HEK293 (cell line): Measurements from ENCODE around the gene EYA2.

Experiments
- CTCF ChIA-PET: fragments of 350-600 bp; formaldehyde crosslinking; extraction: SDS; loops from one replicate; lab custom pipeline; 2021; ENCODE audit warnings: antibody characterized with exemption; lab: Yijun Ruan, JAX
- POLR2A ChIA-PET: fragments of 300-600 bp; formaldehyde crosslinking; extraction: SDS; loops from one replicate; lab custom pipeline; 2020; ENCODE audit warnings: antibody characterized with exemption, inconsistent platforms; lab: Yijun Ruan, JAX
- H3K27ac ChIP-seq: fragments of 200-500 bp; sonication (Bioruptor generic); 2 replicates; pipeline ENCODE4 v1.5.1; 2014; ENCODE audit warnings: low read depth, low read length, control low read depth, inconsistent platforms; ENCODE audit errors: extremely low read depth
- H3K36me3 ChIP-seq, 2 experiments: fragments of 200-500 bp in 1 of 2; sonication (Bioruptor generic) in 1 of 2; 1 replicate in 1 of 2; 2 replicates in 1 of 2; pipeline ENCODE4 v1.5.1; 2014 to 2017; ENCODE audit warnings: inconsistent platforms in 2 of 2, low read length in 2 of 2; ENCODE audit not compliant: control insufficient read depth in 2 of 2, insufficient read depth in 1 of 2
- H3K4me1 ChIP-seq: fragments of 200-500 bp; sonication (Bioruptor generic); 2 replicates; pipeline ENCODE4 v1.5.1; 2014; ENCODE audit warnings: mild to moderate bottlenecking, low read length, inconsistent platforms; ENCODE audit not compliant: control insufficient read depth, insufficient read depth
- H3K4me3 ChIP-seq: 2 replicates; pipeline ENCODE4 v1.5.1; 2011; ENCODE audit warnings: low read depth, mild to moderate bottlenecking, control low read depth, low read length, moderate library complexity
- H3K9me3 ChIP-seq: fragments of 200-500 bp; sonication (Bioruptor generic); 2 replicates; pipeline ENCODE4 v1.5.1; 2014; ENCODE audit warnings: low read depth, low read length, inconsistent platforms; ENCODE audit not compliant: control insufficient read depth, insufficient read depth
- IKZF3 ChIP-seq: fragments of 450-650 bp; IDR thresholded peaks from 2 replicates; pipeline ENCODE4 v1.5.0; 2018; ENCODE audit warnings: missing biosample characterization, mild to moderate bottlenecking, missing genetic modification characterization, moderate library complexity
- MZF1 ChIP-seq: fragments of 450-650 bp; formaldehyde crosslinking; IDR thresholded peaks from 2 replicates; pipeline ENCODE4 v1.5.1; 2017; ENCODE audit warnings: missing biosample characterization, missing genetic modification characterization, borderline replicate concordance
- OVOL3 ChIP-seq: fragments of 450-650 bp; formaldehyde crosslinking; IDR thresholded peaks from 2 replicates; pipeline ENCODE4 v1.5.1; 2016; ENCODE audit warnings: missing biosample characterization, missing genetic modification characterization
- RBAK ChIP-seq: fragments of 450-650 bp; formaldehyde crosslinking; IDR thresholded peaks from 2 replicates; pipeline ENCODE4 v1.5.1; 2016; ENCODE audit warnings: missing biosample characterization, missing genetic modification characterization
- SALL2 ChIP-seq: fragments of 450-650 bp; formaldehyde crosslinking; IDR thresholded peaks from 2 replicates; pipeline ENCODE4 v1.5.0; 2017; ENCODE audit warnings: missing biosample characterization, mild to moderate bottlenecking, missing genetic modification characterization, borderline replicate concordance
- TRIM28 ChIP-seq: IDR thresholded peaks from 2 replicates; pipeline ENCODE4 v1.6.1; 2011; ENCODE audit warnings: low read length, control low read depth, borderline replicate concordance
- YY1 ChIP-seq: fragments of 450-650 bp; formaldehyde crosslinking; IDR thresholded peaks from 2 replicates; pipeline ENCODE4 v1.5.1; 2018; ENCODE audit warnings: missing biosample characterization, missing genetic modification characterization
- ZBTB20 ChIP-seq: fragments of 450-650 bp; formaldehyde crosslinking; IDR thresholded peaks from 2 replicates; pipeline ENCODE4 v1.5.1; 2016; ENCODE audit warnings: missing biosample characterization, missing genetic modification characterization
- ZNF112 ChIP-seq: fragments of 450-650 bp; formaldehyde crosslinking; IDR thresholded peaks from 2 replicates; pipeline ENCODE4 v1.5.0; 2017; ENCODE audit warnings: missing biosample characterization, missing genetic modification characterization
- ZNF16 ChIP-seq: fragments of 450-650 bp; formaldehyde crosslinking; IDR thresholded peaks from 2 replicates; pipeline ENCODE4 v1.5.1; 2016; ENCODE audit warnings: low read depth, missing biosample characterization, missing genetic modification characterization
- ZNF175 ChIP-seq: fragments of 450-650 bp; formaldehyde crosslinking; IDR thresholded peaks from 2 replicates; pipeline ENCODE4 v1.5.1; 2016; ENCODE audit warnings: missing biosample characterization, missing genetic modification characterization
- ZNF2 ChIP-seq: fragments of 450-650 bp; formaldehyde crosslinking; IDR thresholded peaks from 2 replicates; pipeline ENCODE4 v1.5.1; 2016; ENCODE audit warnings: missing biosample characterization, missing genetic modification characterization
- ZNF211 ChIP-seq: fragments of 450-650 bp; formaldehyde crosslinking; IDR thresholded peaks from 2 replicates; pipeline ENCODE4 v1.5.1; 2016; ENCODE audit warnings: low read depth, missing biosample characterization, missing genetic modification characterization
- ZNF221 ChIP-seq: fragments of 450-650 bp; formaldehyde crosslinking; IDR thresholded peaks from 2 replicates; pipeline ENCODE4 v1.5.1; 2017; ENCODE audit warnings: missing biosample characterization, missing genetic modification characterization, borderline replicate concordance
- ZNF248 ChIP-seq: fragments of 450-650 bp; formaldehyde crosslinking; IDR thresholded peaks from 2 replicates; pipeline ENCODE4 v1.5.1; 2017; ENCODE audit warnings: missing biosample characterization, missing genetic modification characterization
- ZNF350 ChIP-seq: fragments of 450-650 bp; formaldehyde crosslinking; IDR thresholded peaks from 2 replicates; pipeline ENCODE4 v1.5.0; 2017; ENCODE audit warnings: missing biosample characterization, mild to moderate bottlenecking, missing genetic modification characterization
- ZNF549 ChIP-seq: fragments of 450-650 bp; IDR thresholded peaks from 2 replicates; pipeline ENCODE4 v1.5.1; 2018; ENCODE audit warnings: missing biosample characterization, missing genetic modification characterization, mild to moderate bottlenecking, inconsistent platforms, moderate library complexity
- ZNF629 ChIP-seq: fragments of 450-650 bp; formaldehyde crosslinking; IDR thresholded peaks from 2 replicates; pipeline ENCODE4 v1.5.1; 2017; ENCODE audit warnings: missing biosample characterization, missing genetic modification characterization
- ZNF692 ChIP-seq: fragments of 450-650 bp; formaldehyde crosslinking; IDR thresholded peaks from 2 replicates; pipeline ENCODE4 v1.5.1; 2016; ENCODE audit warnings: missing biosample characterization, missing genetic modification characterization
- ZSCAN5A ChIP-seq: fragments of 450-650 bp; formaldehyde crosslinking; IDR thresholded peaks from 2 replicates; pipeline ENCODE4 v1.5.1; 2016; ENCODE audit warnings: missing biosample characterization, missing genetic modification characterization
- TF ChIP-seq, protein P1 (sequence below): fragments of 450-650 bp; formaldehyde crosslinking; IDR thresholded peaks from 2 replicates; pipeline ENCODE4 v1.5.1; 2017; ENCODE audit warnings: missing biosample characterization, mild to moderate bottlenecking, missing genetic modification characterization, moderate library complexity
- TF ChIP-seq, protein P2 (sequence below): fragments of 450-650 bp; formaldehyde crosslinking; IDR thresholded peaks from 2 replicates; pipeline ENCODE4 v1.5.1; 2016; ENCODE audit warnings: missing biosample characterization, missing genetic modification characterization, low read depth
- TF ChIP-seq, protein P3 (sequence below): fragments of 450-650 bp; formaldehyde crosslinking; IDR thresholded peaks from 2 replicates; pipeline ENCODE4 v1.5.1; 2017; ENCODE audit warnings: missing biosample characterization, missing genetic modification characterization
- TF ChIP-seq, protein P4 (sequence below): sonication (generic); formaldehyde crosslinking; IDR thresholded peaks from 2 replicates; pipeline ENCODE4 v1.8.1; 2022; ENCODE audit warnings: mild to moderate bottlenecking, moderate library complexity, missing genetic modification reagents

The EYA2 gene

GRCh38 chr20:47191956-47192355 lies 297.3 kb downstream of the EYA2 start:
- no peaks in the 10 kb centered on the region for H3K4me1 ChIP-seq
- H3K27ac ChIP-seq = no peak overlapping the region
- ChIA-PET POLR2A (interaction anchor here (0.6 kb wide), 1 partner anchor 321 kb away, joined by 3 read pairs; no protein-coding TSS in a partner anchor), CTCF (interaction anchor here (1.2 kb wide), 1 partner anchor 81 kb away, joined by 3 read pairs; no protein-coding TSS in a partner anchor)
- H3K4me3 ChIP-seq = no peak overlapping the region
- TF ChIP-seq, protein P1, sequence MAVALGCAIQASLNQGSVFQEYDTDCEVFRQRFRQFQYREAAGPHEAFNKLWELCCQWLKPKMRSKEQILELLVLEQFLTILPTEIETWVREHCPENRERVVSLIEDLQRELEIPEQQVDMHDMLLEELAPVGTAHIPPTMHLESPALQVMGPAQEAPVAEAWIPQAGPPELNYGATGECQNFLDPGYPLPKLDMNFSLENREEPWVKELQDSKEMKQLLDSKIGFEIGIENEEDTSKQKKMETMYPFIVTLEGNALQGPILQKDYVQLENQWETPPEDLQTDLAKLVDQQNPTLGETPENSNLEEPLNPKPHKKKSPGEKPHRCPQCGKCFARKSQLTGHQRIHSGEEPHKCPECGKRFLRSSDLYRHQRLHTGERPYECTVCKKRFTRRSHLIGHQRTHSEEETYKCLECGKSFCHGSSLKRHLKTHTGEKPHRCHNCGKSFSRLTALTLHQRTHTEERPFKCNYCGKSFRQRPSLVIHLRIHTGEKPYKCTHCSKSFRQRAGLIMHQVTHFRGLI (tag by site-specific recombination) = no peak
- no peak for TF ChIP-seq MZF1 (tag by site-specific recombination)
- no peak for TF ChIP-seq ZNF175
- no peak for TF ChIP-seq RBAK (tag by site-specific recombination)
- TF ChIP-seq IKZF3 (tag by site-specific recombination) = no peak
- TF ChIP-seq, protein P2, sequence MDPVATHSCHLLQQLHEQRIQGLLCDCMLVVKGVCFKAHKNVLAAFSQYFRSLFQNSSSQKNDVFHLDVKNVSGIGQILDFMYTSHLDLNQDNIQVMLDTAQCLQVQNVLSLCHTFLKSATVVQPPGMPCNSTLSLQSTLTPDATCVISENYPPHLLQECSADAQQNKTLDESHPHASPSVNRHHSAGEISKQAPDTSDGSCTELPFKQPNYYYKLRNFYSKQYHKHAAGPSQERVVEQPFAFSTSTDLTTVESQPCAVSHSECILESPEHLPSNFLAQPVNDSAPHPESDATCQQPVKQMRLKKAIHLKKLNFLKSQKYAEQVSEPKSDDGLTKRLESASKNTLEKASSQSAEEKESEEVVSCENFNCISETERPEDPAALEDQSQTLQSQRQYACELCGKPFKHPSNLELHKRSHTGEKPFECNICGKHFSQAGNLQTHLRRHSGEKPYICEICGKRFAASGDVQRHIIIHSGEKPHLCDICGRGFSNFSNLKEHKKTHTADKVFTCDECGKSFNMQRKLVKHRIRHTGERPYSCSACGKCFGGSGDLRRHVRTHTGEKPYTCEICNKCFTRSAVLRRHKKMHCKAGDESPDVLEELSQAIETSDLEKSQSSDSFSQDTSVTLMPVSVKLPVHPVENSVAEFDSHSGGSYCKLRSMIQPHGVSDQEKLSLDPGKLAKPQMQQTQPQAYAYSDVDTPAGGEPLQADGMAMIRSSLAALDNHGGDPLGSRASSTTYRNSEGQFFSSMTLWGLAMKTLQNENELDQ (tag by site-specific recombination) = no peak
- no peak for TF ChIP-seq ZNF692 (tag by site-specific recombination)
- TF ChIP-seq ZNF211 (tag by site-specific recombination) = no peak
- no peak for TF ChIP-seq TRIM28
- no peak for TF ChIP-seq ZNF350 (tag by site-specific recombination)
- no peak for TF ChIP-seq OVOL3 (tag by site-specific recombination)
- no peak for TF ChIP-seq ZSCAN5A (tag by site-specific recombination)
- TF ChIP-seq ZNF221 (tag by site-specific recombination) = no peak
- no peak for TF ChIP-seq ZNF549 (tag by site-specific recombination)
- TF ChIP-seq ZBTB20 (tag by site-specific recombination) = no peak
- TF ChIP-seq, protein P3, sequence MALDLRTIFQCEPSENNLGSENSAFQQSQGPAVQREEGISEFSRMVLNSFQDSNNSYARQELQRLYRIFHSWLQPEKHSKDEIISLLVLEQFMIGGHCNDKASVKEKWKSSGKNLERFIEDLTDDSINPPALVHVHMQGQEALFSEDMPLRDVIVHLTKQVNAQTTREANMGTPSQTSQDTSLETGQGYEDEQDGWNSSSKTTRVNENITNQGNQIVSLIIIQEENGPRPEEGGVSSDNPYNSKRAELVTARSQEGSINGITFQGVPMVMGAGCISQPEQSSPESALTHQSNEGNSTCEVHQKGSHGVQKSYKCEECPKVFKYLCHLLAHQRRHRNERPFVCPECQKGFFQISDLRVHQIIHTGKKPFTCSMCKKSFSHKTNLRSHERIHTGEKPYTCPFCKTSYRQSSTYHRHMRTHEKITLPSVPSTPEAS (tag by site-specific recombination) = no peak
- H3K36me3 ChIP-seq = no peaks in the 10 kb centered on the region
- H3K9me3 ChIP-seq = no peaks in the 10 kb centered on the region

DNA sequence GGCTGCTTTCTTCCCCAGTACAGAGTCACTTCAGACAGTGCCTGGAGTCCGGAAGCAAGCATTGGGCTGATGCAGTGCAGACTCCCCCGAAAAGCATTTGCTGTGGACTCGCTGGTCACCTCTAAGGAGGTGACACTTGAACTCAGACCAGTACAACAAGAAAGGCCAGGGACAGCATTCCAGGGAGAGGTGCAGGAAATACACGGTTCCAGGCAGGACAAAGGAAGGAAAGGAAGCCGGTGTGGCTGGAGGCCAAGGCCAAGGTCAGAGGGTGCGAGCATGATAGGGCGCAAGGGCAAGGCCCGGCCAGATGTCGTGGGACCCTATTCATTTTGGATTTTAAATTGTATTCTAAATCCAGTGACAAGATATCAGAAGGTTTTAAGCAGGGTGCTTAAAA lies 300.9 kb downstream of the EYA2 start:
- Histone ChIP-seq H3K27ac (no peak overlapping the region), H3K4me1 (no peaks in the 10 kb centered on the region), H3K4me3 (no peak overlapping the region), H3K36me3 (no peaks in the 10 kb centered on the region), H3K9me3 (no peaks in the 10 kb centered on the region)
- POLR2A ChIA-PET = no interaction called here
- CTCF ChIA-PET = interaction anchor here (0.6 to 1.4 kb wide), 4 partner anchors 11 to 931 kb away, joined by 3 to 5 read pairs (median 3); no protein-coding TSS in a partner anchor
- TF ChIP-seq, protein P4, sequence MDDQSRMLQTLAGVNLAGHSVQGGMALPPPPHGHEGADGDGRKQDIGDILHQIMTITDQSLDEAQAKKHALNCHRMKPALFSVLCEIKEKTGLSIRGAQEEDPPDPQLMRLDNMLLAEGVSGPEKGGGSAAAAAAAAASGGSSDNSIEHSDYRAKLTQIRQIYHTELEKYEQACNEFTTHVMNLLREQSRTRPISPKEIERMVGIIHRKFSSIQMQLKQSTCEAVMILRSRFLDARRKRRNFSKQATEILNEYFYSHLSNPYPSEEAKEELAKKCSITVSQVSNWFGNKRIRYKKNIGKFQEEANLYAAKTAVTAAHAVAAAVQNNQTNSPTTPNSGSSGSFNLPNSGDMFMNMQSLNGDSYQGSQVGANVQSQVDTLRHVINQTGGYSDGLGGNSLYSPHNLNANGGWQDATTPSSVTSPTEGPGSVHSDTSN (CRISPR knock-in tag) = no peak
- no peak for TF ChIP-seq ZNF629 (tag by site-specific recombination)
- TF ChIP-seq SALL2 (tag by site-specific recombination) = no peak
- no peak for TF ChIP-seq YY1
- TF ChIP-seq ZNF2 = no peak
- TF ChIP-seq, protein P2 (tag by site-specific recombination) = no peak
- no peak for TF ChIP-seq ZNF16 (tag by site-specific recombination)
- no peak for TF ChIP-seq ZNF112
- no peak for TF ChIP-seq ZNF248 (tag by site-specific recombination)
